NK-92 treated with Interleukin-12 subunit alpha and Interleukin-12 subunit beta, amount 100 ng/mL, for 24 hours (cell line): Measurements from ENCODE around the gene NDUFAF8.

Source experiments
- DNase-seq: peaks from one replicate; lab custom pipeline; 2025; lab: John Stamatoyannopoulos, UW

Gene NDUFAF8

GRCh38 chr17:81252326-81252986 is 13.3 kb downstream of the NDUFAF8 start:
- no peak for DNase-seq

- no peak for DNase-seq
Observed at GRCh38 chr17:81252987-81253329, 13.8 kb downstream of the NDUFAF8 start.

- DNase-seq, result no peak
Observed at GRCh38 chr17:81253358-81254131, 14.4 kb downstream of the NDUFAF8 start.

- no peak for DNase-seq
Observed at GRCh38 chr17:81254955-81255717, 16.0 kb downstream of the NDUFAF8 start.

- no peak for DNase-seq
Observed at GRCh38 chr17:81256616-81257015, 17.5 kb downstream of the NDUFAF8 start.

- DNase-seq, result no peak
Observed at GRCh38 chr17:81257533-81257932, 18.4 kb downstream of the NDUFAF8 start.

- DNase-seq, result no peak
Observed at GRCh38 chr17:81258292-81258691, 19.2 kb downstream of the NDUFAF8 start.

- no peak for DNase-seq
Observed at GRCh38 chr17:81259058-81259605, 20.0 kb downstream of the NDUFAF8 start.

- DNase-seq, result no peak
Observed at GRCh38 chr17:81260171-81260570, 21.1 kb downstream of the NDUFAF8 start.

- DNase-seq, result no peak
Observed at GRCh38 chr17:81260641-81261040, 21.5 kb downstream of the NDUFAF8 start.

- DNase-seq, result no peak
Observed at GRCh38 chr17:81261096-81261495, 22.0 kb downstream of the NDUFAF8 start.

- no peak for DNase-seq
Observed at GRCh38 chr17:81261582-81262336, 22.6 kb downstream of the NDUFAF8 start.

- DNase-seq, result no peak
Observed at GRCh38 chr17:81263371-81264181, 24.5 kb downstream of the NDUFAF8 start.

- DNase-seq, result no peak
Observed at GRCh38 chr17:81264640-81265039, 25.5 kb downstream of the NDUFAF8 start.

- DNase-seq, result no peak
Observed at GRCh38 chr17:81265576-81265975, 26.5 kb downstream of the NDUFAF8 start.

- no peak for DNase-seq
Observed at GRCh38 chr17:81267390-81268067, 28.4 kb downstream of the NDUFAF8 start.

- DNase-seq, result no peak
Observed at GRCh38 chr17:81270279-81270678, 31.2 kb downstream of the NDUFAF8 start.

GRCh38 chr17:81271226-81271625 is 32.1 kb downstream of the NDUFAF8 start:
- no peak for DNase-seq

- DNase-seq, result no peak
Observed at GRCh38 chr17:81272616-81273015, 33.5 kb downstream of the NDUFAF8 start.

GRCh38 chr17:81273698-81274470 is 34.8 kb downstream of the NDUFAF8 start:
- DNase-seq, result no peak
